ENCODE measurements around the gene CBLN3. TPM values are rescaled to one million over a fixed set of nuclear protein-coding genes. Genes with fewer than 3 reads are reported as not detected.

The CBLN3 gene
- total RNA-seq, 1 donor from 2014 or later, result 1.3 TPM

DNA sequence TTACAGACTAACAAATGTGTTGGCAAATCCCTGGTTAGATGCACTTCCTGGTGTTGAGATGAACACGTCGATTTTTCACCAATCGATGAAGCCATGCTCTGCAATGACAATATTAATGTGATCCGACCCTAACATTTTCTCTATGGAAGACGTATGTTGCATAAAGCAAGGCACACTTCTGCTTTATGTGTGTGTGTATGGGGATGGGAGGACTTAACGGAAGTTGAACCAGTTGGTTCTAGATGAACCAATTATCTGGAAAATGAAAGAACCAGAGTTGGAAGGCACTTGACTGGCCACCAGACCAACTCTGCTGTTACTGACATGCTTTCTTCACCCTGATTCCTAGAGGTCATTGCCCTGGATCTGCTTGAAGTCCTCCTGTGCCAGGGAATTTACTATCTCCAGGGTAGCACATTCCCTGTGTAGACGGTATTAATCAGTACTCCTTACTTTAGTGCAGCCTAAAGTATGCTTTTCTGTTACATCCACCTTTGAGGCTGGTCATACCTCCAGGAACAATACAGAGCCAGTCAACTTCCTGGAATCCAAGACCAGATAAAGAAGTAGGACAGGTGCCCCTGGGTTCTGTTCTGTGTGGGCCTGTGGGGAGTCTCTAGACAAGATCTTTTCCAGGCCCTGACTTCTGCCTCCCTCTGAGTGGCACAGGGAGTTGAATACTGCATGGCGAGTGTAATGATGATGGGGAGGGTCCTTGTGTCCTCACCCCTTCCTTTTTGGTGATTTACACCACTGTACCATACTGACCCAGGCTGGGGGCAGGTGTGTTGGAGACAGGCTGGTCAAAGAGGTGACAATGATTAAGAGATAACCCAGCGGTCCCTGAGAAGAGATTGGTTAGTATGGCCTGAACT lies 9.0 kb upstream of the CBLN3 start:
- no peak overlapping the region for H3K4me3 ChIP-seq (ENCODE audit: low read depth, low read length)
- no peak for DNase-seq (ENCODE audit: low read depth)
- TF ChIP-seq CTCF (conservative IDR thresholded peaks at IDR 0.05; ENCODE audit: low read depth, low read length), result no peak

DNA sequence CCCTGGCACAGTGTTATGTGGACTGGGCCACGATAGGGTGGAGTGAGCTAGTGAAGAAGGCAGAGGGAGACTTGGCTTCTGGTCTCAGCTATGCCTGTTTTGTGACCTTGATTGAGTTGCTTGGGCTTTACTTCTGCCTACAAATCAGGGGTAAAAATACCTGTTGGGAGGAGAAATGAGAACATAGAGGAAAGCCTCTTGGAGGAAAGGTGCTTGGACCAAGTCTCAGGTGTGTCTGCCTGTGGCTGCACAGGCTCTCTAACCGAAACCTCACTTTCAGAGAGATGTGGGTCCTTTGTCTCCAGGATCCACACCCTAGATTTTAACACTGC lies 8.2 kb upstream of the CBLN3 start:
- TF ChIP-seq CTCF (conservative IDR thresholded peaks at IDR 0.05; ENCODE audit: low read depth, low read length), result no peak
- no peak overlapping the region for H3K4me3 ChIP-seq (ENCODE audit: low read depth, low read length)
- no peak for DNase-seq (ENCODE audit: low read depth)

DNA sequence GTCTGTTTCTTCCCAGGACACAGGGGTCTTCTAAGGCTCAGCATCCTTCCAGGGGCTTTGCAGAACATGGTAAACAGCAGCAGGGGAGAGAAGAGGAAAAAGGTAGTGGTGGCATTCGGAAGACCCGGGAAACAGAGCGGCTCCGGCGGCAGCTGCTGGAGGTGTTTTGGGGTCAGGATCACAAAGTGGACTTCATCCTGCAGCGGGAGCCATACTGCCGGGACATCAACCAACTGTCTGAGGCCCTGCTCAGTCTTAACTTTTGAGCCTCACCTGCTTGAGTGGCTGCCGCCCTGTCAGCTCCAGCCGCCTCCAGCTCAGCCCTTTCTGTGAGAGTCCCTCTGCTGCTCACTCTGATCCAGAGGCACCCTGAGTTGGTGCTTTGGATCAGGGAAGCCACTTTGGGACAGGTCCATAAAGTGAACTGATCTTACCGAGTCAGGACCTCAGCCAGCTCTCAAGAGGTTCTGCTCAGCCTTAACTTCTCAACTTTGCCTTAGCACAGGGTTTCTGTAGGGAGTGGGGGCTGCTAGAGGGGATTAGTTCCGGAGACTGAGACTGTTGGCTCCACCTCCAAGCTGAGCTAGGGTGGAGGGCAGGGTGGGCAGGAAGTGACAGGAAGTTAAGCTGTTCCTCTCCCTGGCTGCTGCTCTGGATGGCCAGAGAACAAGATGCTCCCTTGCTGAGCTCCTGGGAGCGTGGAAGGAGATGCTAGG lies 7.7 kb upstream of the CBLN3 start:
- H3K4me3 ChIP-seq (ENCODE audit: low read depth, low read length), result no peak overlapping the region
- TF ChIP-seq CTCF (conservative IDR thresholded peaks at IDR 0.05; ENCODE audit: low read depth, low read length), result no peak
- no peak for DNase-seq (ENCODE audit: low read depth)

DNA sequence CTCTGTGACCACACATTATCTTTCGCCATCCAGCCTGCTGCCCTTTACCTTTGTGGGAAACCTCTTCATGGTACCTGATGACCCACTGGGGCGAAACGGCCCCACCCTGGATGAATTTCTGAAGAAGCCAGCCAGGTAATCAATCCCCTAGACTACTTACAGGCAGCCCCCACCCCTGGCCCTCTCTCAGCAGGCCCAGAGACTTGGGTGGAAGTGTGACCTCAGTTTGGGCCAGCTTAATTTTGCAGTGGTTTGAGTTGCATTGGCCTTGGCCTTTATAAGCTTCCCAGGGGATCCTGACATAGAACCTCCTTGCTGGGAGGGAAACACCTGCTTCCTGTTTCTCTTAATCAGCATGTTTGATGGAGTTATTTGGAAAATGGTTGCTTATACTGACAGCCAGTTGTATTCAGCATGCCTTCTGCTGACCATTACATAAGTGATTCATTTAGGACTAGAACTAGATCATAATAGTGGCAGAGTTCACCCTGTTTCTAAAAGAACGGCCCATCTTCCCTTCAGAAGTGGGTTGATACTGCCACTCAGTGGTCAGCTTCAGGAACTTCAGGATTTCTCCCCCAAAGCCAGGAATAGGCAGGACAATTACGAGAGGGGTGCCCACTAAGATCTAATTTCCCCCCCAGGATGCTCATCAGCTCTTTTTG lies 7.0 kb upstream of the CBLN3 start:
- H3K4me3 ChIP-seq (ENCODE audit: low read depth, low read length), result no peak overlapping the region
- TF ChIP-seq CTCF (conservative IDR thresholded peaks at IDR 0.05; ENCODE audit: low read depth, low read length), result peak; percentile 76
- no peak for DNase-seq (ENCODE audit: low read depth)

DNA sequence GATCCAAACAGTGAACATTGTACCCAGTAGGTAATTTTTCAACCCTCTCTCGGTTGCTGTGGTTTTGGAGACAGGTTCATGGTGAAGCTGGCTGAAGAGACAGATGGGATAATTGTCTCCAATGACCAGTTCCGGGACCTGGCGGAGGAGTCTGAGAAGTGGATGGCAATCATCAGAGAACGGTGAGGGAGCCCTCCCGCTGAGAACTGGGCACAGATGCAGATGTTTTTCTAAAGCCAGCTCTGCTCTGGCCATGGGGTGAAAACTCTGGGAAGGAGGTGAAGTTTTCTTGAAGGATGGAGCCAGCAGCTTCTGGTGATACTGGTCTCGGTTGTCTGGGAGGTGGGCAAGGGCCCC lies 6.5 kb upstream of the CBLN3 start:
- no peak for DNase-seq (ENCODE audit: low read depth)
- H3K4me3 ChIP-seq (ENCODE audit: low read depth, low read length), result no peak overlapping the region
- TF ChIP-seq CTCF (conservative IDR thresholded peaks at IDR 0.05; ENCODE audit: low read depth, low read length), result no peak

GRCh38 chr14:24435192-24435810 lies 5.8 kb upstream of the CBLN3 start:
- DNase-seq (ENCODE audit: low read depth), result no peak
- TF ChIP-seq CTCF (conservative IDR thresholded peaks at IDR 0.05; ENCODE audit: low read depth, low read length), result no peak
- H3K4me3 ChIP-seq (ENCODE audit: low read depth, low read length), result no peak overlapping the region

Data from epithelial cell of proximal tubule (primary cell).